Suprapubic skin (tissue), 4 donors: ENCODE results near the gene MAML1.

Experiments
- EP300 ChIP-seq: sonication (generic); formaldehyde crosslinking; IDR thresholded peaks from one replicate; pipeline ENCODE4 v1.6.1; 2017; ENCODE audit warnings: antibody characterized with exemption
- POLR2A ChIP-seq, 2 donors: fragments of 450-650 bp; IDR thresholded peaks; one replicate each; pipeline ENCODE4 v1.6.1; 2017; ENCODE audit warnings: antibody characterized with exemption in 2 of 2, mild to moderate bottlenecking in 2 of 2, moderate library complexity in 2 of 2
- POLR2AphosphoS5 ChIP-seq, 3 donors: sonication (generic); formaldehyde crosslinking; IDR thresholded peaks; one replicate each; pipeline ENCODE4 v1.6.1; 2017; ENCODE audit warnings: antibody characterized with exemption in 3 of 3
- TF ChIP-seq, protein P1 (sequence below), 2 donors: fragments of 200-600 bp in 1 of 2; fragments of 450-650 bp in 1 of 2; sonication (generic) in 1 of 2; IDR thresholded peaks; one replicate each; pipeline ENCODE4 v1.5.1; 2016 to 2019; ENCODE audit warnings: antibody characterized with exemption in 2 of 2, mild to moderate bottlenecking in 1 of 2, moderate library complexity in 1 of 2

- TF ChIP-seq, protein P1, sequence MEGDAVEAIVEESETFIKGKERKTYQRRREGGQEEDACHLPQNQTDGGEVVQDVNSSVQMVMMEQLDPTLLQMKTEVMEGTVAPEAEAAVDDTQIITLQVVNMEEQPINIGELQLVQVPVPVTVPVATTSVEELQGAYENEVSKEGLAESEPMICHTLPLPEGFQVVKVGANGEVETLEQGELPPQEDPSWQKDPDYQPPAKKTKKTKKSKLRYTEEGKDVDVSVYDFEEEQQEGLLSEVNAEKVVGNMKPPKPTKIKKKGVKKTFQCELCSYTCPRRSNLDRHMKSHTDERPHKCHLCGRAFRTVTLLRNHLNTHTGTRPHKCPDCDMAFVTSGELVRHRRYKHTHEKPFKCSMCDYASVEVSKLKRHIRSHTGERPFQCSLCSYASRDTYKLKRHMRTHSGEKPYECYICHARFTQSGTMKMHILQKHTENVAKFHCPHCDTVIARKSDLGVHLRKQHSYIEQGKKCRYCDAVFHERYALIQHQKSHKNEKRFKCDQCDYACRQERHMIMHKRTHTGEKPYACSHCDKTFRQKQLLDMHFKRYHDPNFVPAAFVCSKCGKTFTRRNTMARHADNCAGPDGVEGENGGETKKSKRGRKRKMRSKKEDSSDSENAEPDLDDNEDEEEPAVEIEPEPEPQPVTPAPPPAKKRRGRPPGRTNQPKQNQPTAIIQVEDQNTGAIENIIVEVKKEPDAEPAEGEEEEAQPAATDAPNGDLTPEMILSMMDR (IDR thresholded peaks at IDR 0.05) = no peak
- TF ChIP-seq POLR2A (IDR thresholded peaks at IDR 0.05) (no peak), POLR2AphosphoS5 (IDR thresholded peaks at IDR 0.05) (no peak), EP300 (no peak)
These were observed 27.2 kb downstream of the MAML1 start for GRCh38 chr5:179759581-179760551.
